ENCODE results near the gene TECPR2. TPM values are rescaled to one million over a fixed set of nuclear protein-coding genes. Genes with fewer than 3 reads are reported as not detected.

TECPR2 gene
- total RNA-seq, 1 experiment from 2014 or later: 21.3 TPM

DNA sequence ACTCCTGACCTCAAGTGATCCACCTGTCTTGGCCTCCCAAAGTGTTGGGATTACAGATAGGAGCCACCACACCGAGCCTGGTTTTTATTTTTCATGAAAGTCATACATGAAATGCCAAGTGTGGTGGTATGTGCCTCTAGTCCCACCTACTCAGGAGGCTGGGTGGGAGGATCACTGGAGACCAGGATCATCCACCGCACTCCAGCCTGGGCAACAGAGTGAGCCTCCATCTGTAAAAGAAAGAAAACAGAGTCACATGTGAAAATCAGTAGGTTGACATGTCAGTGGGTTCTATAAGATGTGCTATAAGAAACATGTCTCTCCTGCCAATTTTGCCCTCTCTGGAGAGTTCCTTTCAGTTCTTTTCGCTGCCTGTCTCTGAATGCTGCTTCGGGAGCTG, 118.6 kb downstream of the TECPR2 start:
- no peaks in the 10 kb centered on the region for H3K4me1 Mint-ChIP-seq
- no peak for ATAC-seq
- CTCF ChIA-PET: interaction anchor here (1.2 to 1.3 kb wide), 2 partner anchors 17 to 43 kb away, joined by 4 to 7 read pairs; no protein-coding TSS in a partner anchor

More for the DNA sequence above, 118.6 kb downstream of the TECPR2 start:
- TF ChIP-seq, protein P1, sequence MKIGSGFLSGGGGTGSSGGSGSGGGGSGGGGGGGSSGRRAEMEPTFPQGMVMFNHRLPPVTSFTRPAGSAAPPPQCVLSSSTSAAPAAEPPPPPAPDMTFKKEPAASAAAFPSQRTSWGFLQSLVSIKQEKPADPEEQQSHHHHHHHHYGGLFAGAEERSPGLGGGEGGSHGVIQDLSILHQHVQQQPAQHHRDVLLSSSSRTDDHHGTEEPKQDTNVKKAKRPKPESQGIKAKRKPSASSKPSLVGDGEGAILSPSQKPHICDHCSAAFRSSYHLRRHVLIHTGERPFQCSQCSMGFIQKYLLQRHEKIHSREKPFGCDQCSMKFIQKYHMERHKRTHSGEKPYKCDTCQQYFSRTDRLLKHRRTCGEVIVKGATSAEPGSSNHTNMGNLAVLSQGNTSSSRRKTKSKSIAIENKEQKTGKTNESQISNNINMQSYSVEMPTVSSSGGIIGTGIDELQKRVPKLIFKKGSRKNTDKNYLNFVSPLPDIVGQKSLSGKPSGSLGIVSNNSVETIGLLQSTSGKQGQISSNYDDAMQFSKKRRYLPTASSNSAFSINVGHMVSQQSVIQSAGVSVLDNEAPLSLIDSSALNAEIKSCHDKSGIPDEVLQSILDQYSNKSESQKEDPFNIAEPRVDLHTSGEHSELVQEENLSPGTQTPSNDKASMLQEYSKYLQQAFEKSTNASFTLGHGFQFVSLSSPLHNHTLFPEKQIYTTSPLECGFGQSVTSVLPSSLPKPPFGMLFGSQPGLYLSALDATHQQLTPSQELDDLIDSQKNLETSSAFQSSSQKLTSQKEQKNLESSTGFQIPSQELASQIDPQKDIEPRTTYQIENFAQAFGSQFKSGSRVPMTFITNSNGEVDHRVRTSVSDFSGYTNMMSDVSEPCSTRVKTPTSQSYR (CRISPR knock-in tag; IDR thresholded peaks at IDR 0.05): no peak
- no peak for TF ChIP-seq NR1H2 (CRISPR knock-in tag; IDR thresholded peaks at IDR 0.05)
- TF ChIP-seq, protein P2, sequence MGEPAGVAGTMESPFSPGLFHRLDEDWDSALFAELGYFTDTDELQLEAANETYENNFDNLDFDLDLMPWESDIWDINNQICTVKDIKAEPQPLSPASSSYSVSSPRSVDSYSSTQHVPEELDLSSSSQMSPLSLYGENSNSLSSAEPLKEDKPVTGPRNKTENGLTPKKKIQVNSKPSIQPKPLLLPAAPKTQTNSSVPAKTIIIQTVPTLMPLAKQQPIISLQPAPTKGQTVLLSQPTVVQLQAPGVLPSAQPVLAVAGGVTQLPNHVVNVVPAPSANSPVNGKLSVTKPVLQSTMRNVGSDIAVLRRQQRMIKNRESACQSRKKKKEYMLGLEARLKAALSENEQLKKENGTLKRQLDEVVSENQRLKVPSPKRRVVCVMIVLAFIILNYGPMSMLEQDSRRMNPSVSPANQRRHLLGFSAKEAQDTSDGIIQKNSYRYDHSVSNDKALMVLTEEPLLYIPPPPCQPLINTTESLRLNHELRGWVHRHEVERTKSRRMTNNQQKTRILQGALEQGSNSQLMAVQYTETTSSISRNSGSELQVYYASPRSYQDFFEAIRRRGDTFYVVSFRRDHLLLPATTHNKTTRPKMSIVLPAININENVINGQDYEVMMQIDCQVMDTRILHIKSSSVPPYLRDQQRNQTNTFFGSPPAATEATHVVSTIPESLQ (CRISPR knock-in tag; IDR thresholded peaks at IDR 0.05): no peak
- TF ChIP-seq, protein P3, sequence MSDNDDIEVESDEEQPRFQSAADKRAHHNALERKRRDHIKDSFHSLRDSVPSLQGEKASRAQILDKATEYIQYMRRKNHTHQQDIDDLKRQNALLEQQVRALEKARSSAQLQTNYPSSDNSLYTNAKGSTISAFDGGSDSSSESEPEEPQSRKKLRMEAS (CRISPR knock-in tag; IDR thresholded peaks at IDR 0.05): no peak
- TF ChIP-seq, protein P4, sequence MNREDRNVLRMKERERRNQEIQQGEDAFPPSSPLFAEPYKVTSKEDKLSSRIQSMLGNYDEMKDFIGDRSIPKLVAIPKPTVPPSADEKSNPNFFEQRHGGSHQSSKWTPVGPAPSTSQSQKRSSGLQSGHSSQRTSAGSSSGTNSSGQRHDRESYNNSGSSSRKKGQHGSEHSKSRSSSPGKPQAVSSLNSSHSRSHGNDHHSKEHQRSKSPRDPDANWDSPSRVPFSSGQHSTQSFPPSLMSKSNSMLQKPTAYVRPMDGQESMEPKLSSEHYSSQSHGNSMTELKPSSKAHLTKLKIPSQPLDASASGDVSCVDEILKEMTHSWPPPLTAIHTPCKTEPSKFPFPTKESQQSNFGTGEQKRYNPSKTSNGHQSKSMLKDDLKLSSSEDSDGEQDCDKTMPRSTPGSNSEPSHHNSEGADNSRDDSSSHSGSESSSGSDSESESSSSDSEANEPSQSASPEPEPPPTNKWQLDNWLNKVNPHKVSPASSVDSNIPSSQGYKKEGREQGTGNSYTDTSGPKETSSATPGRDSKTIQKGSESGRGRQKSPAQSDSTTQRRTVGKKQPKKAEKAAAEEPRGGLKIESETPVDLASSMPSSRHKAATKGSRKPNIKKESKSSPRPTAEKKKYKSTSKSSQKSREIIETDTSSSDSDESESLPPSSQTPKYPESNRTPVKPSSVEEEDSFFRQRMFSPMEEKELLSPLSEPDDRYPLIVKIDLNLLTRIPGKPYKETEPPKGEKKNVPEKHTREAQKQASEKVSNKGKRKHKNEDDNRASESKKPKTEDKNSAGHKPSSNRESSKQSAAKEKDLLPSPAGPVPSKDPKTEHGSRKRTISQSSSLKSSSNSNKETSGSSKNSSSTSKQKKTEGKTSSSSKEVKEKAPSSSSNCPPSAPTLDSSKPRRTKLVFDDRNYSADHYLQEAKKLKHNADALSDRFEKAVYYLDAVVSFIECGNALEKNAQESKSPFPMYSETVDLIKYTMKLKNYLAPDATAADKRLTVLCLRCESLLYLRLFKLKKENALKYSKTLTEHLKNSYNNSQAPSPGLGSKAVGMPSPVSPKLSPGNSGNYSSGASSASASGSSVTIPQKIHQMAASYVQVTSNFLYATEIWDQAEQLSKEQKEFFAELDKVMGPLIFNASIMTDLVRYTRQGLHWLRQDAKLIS (CRISPR knock-in tag; IDR thresholded peaks at IDR 0.05; ENCODE audit: borderline replicate concordance): no peak
- no peak for TF ChIP-seq JAZF1 (CRISPR knock-in tag; IDR thresholded peaks at IDR 0.05)
- no peak for TF ChIP-seq GTF2I (CRISPR knock-in tag; conservative IDR thresholded peaks at IDR 0.05)
- no peak for TF ChIP-seq JUN (CRISPR knock-in tag; IDR thresholded peaks at IDR 0.05)
- TF ChIP-seq, protein P5, sequence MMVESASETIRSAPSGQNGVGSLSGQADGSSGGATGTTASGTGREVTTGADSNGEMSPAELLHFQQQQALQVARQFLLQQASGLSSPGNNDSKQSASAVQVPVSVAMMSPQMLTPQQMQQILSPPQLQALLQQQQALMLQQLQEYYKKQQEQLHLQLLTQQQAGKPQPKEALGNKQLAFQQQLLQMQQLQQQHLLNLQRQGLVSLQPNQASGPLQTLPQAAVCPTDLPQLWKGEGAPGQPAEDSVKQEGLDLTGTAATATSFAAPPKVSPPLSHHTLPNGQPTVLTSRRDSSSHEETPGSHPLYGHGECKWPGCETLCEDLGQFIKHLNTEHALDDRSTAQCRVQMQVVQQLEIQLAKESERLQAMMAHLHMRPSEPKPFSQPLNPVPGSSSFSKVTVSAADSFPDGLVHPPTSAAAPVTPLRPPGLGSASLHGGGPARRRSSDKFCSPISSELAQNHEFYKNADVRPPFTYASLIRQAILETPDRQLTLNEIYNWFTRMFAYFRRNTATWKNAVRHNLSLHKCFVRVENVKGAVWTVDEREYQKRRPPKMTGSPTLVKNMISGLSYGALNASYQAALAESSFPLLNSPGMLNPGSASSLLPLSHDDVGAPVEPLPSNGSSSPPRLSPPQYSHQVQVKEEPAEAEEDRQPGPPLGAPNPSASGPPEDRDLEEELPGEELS (CRISPR knock-in tag; IDR thresholded peaks at IDR 0.05): no peak
- TF ChIP-seq ZNF317 (CRISPR knock-in tag; IDR thresholded peaks at IDR 0.05; ENCODE audit: borderline replicate concordance, low read depth): no peak
- TF ChIP-seq, protein P6, sequence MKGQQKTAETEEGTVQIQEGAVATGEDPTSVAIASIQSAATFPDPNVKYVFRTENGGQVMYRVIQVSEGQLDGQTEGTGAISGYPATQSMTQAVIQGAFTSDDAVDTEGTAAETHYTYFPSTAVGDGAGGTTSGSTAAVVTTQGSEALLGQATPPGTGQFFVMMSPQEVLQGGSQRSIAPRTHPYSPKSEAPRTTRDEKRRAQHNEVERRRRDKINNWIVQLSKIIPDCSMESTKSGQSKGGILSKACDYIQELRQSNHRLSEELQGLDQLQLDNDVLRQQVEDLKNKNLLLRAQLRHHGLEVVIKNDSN (CRISPR knock-in tag; IDR thresholded peaks at IDR 0.05): no peak
- Mint-ChIP-seq H3K4me3 (no peak overlapping the region), H3K27ac (no peak overlapping the region), H3K36me3 (peaks cover 5% of the 10 kb centered on the region), H3K9me3 (peaks cover 8% of the 10 kb centered on the region; the same call in 1 of the 2 replicates), H3K27me3 (ENCODE audit: low read depth) (no peaks in the 10 kb centered on the region)
- no peak for DNase-seq (ENCODE audit: low spot score)
- POLR2A ChIA-PET: no interaction called here
